Measurements from ENCODE around the gene POLR1E. TPM values are rescaled to one million over a fixed set of nuclear protein-coding genes. Genes with fewer than 3 reads are reported as not detected.

POLR1E gene
- total RNA-seq, 1 donor from 2014 or later = 38.6 TPM

DNA sequence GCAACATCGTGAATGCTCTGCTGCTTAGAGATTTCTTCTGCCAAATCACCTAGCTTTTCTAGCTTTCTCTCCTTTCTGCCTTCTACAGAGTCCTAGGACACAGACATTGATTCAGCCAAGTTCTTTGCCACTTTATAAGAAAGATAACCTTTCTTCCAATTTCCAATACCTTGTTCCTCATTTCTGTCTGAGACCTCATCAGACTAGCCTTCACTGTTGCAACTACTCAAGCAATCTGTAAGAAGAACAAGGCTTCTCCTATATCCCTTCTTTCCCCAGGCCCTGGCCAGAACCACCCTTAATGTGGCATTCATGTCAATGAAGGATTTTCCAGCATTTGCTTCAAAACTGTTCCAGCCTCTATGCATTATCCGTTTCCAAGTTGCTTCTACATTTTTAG, 66.1 kb downstream of the POLR1E start:
- no peak overlapping the region for H3K27ac Mint-ChIP-seq
- peaks cover 18% of the 10 kb centered on the region for H3K36me3 Mint-ChIP-seq
- Histone ChIP-seq H3K79me2 (ENCODE audit: low read depth) (peaks cover 16% of the 10 kb centered on the region), H3F3A (ENCODE audit: low read depth) (no peaks in the 10 kb centered on the region), H3K9ac (no peak overlapping the region), H3K9me3 (ENCODE audit: low read depth) (no peaks in the 10 kb centered on the region), H3K36me3 (no peaks in the 10 kb centered on the region), H2AFZ (replicated peaks) (no peak overlapping the region), H3K4me3 (no peak overlapping the region), H3K4me2 (no peak overlapping the region), H3K4me1 (peaks cover 3% of the 10 kb centered on the region), H3K27me3 (no peaks in the 10 kb centered on the region), H3K27ac (no peak overlapping the region), H4K20me1 (ENCODE audit: low read depth) (no peaks in the 10 kb centered on the region)
- H3K4me3 Mint-ChIP-seq = no peak overlapping the region
- no peaks in the 10 kb centered on the region for H3K9me3 Mint-ChIP-seq
- H3K27me3 Mint-ChIP-seq (ENCODE audit: insufficient read depth, low read depth) = peaks cover 5% of the 10 kb centered on the region
- peaks cover 6% of the 10 kb centered on the region for H3K4me1 Mint-ChIP-seq
- TF ChIP-seq, protein P1, sequence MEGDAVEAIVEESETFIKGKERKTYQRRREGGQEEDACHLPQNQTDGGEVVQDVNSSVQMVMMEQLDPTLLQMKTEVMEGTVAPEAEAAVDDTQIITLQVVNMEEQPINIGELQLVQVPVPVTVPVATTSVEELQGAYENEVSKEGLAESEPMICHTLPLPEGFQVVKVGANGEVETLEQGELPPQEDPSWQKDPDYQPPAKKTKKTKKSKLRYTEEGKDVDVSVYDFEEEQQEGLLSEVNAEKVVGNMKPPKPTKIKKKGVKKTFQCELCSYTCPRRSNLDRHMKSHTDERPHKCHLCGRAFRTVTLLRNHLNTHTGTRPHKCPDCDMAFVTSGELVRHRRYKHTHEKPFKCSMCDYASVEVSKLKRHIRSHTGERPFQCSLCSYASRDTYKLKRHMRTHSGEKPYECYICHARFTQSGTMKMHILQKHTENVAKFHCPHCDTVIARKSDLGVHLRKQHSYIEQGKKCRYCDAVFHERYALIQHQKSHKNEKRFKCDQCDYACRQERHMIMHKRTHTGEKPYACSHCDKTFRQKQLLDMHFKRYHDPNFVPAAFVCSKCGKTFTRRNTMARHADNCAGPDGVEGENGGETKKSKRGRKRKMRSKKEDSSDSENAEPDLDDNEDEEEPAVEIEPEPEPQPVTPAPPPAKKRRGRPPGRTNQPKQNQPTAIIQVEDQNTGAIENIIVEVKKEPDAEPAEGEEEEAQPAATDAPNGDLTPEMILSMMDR (IDR thresholded peaks at IDR 0.05) = no peak
- TF ChIP-seq EZH2phosphoT487 (IDR thresholded peaks at IDR 0.05) = no peak
- TF ChIP-seq EZH2 (IDR thresholded peaks at IDR 0.05) = no peak
- DNase-seq (ENCODE audit: low spot score) = no peak

Other genes with a start within 250 kb of the POLR1E start
- 116 and 187 TPM in 2 replicates for gene GRHPR, start 63.3 kb upstream of the POLR1E start, total RNA-seq (ENCODE audit: low replicate concordance)
- 24.1 and 24.9 TPM in 2 replicates for gene ZBTB5, start 20.5 kb upstream of the POLR1E start, total RNA-seq (ENCODE audit: low replicate concordance)
- 13.4 and 28.2 TPM in 2 replicates for gene FBXO10, start 90.4 kb downstream of the POLR1E start, total RNA-seq (ENCODE audit: low replicate concordance)
- 142 and 201 TPM in 2 replicates for gene TOMM5, start 106.6 kb downstream of the POLR1E start, total RNA-seq (ENCODE audit: low replicate concordance)
- gene FRMPD1, start 165.0 kb downstream of the POLR1E start, total RNA-seq (ENCODE audit: low replicate concordance) = not detected in 2 replicates